ENCODE data around the gene FUNDC1. TPM values are rescaled to one million over a fixed set of nuclear protein-coding genes. Genes with fewer than 3 reads are reported as not detected.
A peak's percentile ranks its signal among the peaks of the same experiment; 100 is the strongest.

The FUNDC1 gene
- total RNA-seq, 1 experiment from 2014 or later: 38.9 TPM

GRCh38 chrX:44480591-44480990, 62.1 kb downstream of the FUNDC1 start:
- DNase-seq (ENCODE audit: low read depth): no peak

- peak; percentile 37 for DNase-seq (ENCODE audit: low read depth)
These were observed 68.2 kb downstream of the FUNDC1 start for GRCh38 chrX:44474410-44474809.

Other genes with a start within 250 kb of the FUNDC1 start
- 0.60 TPM in 1 of 2 replicates, not detected in the other for gene EFHC2, start 199.2 kb downstream of the FUNDC1 start, total RNA-seq (2014; rRNA removed; shearing (Covaris generic))

Data from RPMI7951 (cell line).